Eye (tissue), 1 donor: ENCODE results near the gene CCDC124.
A peak's percentile ranks its signal among the peaks of the same experiment; 100 is the strongest.
"Not testable (repeated sequence)": the region's sequence is repeated elsewhere in the genome, so short reads cannot be mapped to it uniquely, and the experiment has no call there.

ENCODE experiments used
- DNase-seq: peaks from one replicate; pipeline ENCODE4 v3.0.0-alpha.2; 2015

CCDC124 gene

DNA sequence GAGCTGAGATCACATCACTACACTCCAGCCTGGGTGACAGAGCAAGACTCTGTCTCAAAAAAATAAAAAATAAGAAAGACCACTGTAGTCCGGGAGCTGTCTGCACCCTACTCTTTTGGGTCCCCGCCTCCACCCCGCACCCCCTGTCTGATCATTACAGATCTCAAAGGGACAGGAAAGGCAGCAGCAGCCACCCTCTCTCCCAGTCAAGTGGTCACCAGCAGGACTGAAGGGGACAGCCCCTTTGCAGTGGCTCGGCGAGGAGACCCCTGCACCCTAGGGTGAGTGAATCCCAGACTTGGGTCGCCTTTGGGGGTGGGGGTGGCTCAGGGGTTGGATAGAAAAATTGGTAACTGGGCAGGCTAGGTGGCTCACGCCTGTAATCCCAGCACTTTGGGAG lies 21.6 kb downstream of the CCDC124 start:
- no peak for DNase-seq

DNA sequence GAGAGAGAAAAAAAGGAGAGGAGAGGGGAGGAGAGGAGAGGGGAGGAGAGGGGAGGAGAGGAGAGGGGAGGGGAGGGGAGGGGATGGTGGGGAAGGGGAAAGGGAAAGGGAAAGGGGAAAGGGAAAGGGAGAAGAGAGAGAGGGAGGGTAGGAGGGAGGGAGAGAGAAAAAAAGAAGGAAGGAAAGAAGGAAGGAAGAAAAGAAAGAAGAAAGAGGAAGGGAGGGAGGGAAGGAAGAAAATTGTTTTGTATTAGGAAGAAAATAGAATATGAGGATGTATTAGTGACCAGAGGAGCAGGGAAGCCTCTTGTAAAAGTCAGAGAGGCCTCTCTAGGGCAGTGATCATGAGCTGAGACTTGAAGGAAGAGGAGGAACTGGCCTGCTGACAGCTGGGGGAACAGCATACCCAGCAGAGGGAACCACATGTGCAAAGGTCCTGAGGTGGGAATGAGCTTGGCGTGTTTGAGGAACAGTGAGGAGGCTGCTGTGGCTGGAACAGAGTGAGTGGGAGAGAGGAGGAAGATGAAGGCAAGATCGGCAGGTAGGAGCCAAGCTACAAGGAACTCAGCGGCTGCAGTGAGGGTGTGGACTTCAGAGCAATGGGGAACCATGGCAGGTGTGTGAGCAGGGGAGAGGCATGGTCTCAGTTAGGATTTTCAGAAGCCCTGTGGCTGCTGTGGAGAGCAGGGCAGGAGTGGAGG lies 24.5 kb downstream of the CCDC124 start:
- DNase-seq, result no peak

DNA sequence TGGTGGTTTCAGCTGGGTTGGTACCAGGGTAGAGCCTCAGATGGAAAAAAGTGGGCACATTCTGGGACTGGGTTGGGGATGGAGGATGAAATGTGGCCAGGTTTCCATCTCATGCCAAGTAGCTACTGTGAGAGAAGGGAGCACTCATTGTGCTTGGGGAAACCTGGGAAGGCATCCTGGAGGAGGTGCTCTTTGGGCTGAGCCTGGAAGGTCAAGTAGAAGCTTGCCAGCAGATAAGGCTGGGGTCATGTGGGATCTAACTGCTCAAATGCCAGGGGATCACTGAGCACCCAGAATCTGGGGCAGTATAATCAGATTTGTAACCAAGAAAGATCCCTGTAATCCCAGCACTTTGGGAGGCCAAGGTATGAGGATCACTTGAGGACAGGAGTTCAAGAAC lies 25.1 kb downstream of the CCDC124 start:
- DNase-seq, result no peak

DNA sequence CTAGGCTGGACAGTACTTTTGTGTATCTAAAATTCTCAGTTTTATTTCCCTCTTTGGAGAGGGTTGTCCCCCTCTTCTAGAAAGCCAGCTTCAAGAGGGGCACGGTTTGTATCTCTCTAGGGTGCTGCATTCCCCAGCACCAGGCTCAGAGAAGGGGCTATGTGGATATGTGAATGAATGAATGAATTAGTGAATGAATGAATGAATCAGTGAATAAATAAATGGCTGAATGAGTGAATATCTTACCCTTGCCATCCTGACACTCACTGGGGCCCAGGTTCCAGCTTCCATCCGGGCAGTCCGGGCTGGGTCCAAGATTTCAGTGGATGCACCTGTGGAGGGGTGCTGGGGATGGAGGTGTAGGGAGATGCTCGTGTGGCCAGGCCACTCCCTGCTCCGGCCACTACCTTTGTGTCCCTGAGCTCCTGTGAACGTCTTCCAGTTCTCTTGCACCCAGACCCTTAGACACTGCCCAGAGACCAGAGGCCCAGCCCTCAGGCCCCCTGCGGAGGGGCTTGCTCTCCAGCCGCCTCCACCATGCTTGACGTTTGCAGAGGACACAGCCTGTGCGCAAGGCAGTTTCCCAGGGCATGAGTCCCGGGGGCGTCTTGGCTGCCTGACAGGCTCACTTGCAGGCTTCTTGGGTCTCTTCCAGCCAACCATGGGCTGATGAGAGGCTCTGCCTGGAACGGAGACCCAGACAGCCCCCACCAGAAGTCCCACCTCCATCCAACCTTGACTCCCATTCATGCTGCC lies 31.3 kb downstream of the CCDC124 start:
- no peak for DNase-seq

DNA sequence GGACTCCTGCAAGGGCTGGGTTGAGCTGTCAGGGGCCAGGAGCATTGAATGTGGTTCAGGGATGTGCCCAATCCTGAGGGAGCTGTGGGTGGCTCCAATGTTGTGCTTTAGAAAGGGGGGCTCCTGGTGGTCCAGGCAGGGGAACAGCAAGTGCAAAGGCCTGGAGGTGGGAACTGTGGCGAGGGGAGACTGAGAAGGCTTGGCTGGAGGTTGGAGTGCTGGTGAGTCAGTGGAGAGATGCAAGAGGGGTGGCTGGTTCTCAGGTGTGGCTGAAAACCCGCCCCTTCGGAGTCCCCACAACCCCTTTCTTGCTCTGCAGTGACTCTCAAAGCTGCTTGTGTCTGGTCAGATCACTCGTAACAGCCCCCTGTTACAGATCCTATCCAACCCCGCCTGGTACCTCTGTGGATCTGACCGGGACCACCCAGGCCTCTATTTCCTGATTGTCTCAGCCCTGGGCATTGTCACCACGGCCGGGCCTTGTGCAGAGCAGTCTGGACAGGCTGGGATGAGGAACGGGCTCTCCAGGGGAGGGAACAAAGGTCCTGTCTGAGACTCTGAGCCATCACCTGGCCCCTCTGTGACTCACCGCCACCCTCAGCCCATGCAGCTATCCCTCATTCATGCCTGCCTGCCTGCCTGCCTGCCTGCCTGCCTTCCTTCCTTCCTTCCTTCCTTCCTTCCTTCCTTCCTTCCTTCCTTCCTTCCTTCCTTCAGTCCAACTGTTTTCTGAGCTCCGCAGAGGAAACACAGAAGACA lies 32.7 kb downstream of the CCDC124 start:
- DNase-seq, result no peak

DNA sequence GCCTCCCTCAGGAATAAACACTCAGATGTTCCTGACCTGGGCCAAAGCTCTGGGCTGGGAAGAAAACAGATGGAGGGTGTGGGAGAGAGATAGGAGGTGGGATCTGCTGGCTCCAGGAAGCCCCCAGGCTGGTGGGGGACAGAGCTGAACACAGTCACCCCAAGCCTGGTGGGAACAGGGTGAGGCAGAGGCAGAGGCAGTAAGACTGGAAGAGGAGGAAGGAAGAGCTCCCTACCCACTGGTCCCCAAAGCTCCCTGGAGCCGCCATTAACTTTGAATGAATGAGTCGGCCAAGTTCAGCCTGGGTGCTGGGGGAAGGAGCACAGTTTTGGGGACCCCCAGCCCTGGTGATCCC lies 33.3 kb downstream of the CCDC124 start:
- no peak for DNase-seq

DNA sequence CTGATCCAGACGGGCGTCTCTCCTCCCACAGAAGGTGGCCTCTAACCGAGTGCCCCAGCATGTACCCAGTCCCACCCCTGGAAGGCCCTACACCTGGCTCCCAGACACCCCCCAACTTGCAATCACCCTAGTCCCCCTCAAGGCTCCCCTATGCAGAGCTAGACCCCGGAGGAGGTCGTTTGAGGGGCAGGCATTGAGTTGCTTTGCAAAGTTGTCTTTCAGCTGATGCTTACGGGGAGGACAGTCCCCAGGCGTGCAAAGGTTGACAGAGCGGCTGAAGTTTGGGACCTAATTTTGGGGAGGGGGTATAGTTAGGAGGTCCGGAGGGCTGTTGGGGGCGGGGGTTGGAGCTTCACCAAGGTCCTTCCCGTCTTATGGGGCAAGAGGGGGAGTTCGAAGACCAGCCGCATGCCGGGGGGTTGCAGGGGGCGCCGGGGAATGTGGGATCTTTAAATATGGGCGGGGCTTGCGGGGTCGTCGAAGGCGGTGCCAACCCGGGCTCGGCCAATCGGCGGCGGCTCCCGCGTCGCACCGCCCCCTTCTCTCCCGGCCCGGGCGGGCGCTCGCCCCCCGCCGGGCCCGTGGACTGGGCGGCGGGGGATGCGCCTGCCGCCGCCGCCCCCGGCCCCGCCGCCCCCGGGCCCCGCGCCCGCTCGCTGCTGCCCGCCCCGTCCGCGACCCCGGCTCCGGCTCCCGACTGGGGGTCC lies 33.9 kb downstream of the CCDC124 start, which contains the start of gene KCNN1:
TSS of gene KCNN1 (plus strand) at position 558 of the 707 bp plus-strand sequence. CDS start 6,782 bp downstream, outside the sequence.
- DNase-seq, result peak; percentile 48

DNA sequence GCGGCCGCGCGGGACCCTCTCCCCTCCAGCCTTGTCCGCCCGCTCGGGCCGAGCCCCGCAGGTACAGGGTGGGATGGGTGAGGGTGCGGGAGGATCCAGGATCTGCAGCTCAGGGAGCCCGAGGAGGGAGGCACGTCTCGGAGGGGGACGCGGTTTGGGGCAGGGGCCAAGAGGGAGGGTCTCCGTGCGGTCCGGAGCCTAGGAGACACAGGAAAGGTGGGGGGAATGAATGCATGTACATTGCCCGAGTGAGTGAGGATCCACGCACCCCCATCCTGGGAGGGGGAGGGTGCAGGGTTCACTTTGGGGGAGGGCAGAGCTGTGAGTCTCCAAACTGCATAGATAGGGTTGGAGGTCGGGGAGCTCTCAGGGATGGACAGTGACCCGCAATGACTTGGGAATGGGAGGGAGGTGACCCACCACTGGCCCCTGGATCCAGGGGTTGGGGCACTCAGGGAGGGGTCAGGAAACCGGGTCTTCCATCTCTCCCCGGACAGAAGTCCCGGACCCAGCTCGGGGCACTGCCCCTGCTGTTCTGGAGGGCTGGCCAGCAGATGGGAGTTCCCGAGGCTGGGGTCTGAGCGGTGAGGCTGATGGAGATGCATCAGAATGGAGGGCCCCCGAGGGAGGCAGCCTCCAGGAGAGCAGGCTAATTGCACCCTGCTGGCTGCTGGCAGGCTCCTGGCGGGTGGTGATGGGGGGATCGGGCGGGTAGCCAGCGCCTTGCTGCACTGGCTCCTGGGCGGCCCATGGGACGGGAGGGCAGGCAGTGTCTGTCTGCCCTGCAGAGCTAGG lies 34.6 kb downstream of the CCDC124 start:
- DNase-seq, result peak; percentile 43

DNA sequence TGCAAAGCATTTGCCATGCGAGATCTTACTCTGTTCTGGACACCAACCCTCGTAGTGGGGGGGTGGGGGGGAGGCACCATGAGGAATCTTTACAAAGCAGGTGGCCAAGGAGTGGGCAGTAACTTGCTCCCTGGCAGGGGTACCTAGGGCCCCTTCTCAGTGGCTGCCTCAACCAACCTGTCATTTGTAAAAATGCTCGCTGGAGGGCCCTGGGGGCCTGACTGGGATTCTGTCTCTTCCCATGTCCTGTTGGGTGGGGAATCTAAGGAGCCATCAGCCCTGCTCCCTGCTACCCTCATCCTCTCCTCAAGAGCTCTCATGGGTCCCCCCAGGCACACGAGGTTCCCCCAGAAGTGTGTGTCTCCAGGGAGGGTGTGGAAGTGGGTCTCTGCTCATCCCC lies 35.5 kb downstream of the CCDC124 start:
- no peak for DNase-seq

DNA sequence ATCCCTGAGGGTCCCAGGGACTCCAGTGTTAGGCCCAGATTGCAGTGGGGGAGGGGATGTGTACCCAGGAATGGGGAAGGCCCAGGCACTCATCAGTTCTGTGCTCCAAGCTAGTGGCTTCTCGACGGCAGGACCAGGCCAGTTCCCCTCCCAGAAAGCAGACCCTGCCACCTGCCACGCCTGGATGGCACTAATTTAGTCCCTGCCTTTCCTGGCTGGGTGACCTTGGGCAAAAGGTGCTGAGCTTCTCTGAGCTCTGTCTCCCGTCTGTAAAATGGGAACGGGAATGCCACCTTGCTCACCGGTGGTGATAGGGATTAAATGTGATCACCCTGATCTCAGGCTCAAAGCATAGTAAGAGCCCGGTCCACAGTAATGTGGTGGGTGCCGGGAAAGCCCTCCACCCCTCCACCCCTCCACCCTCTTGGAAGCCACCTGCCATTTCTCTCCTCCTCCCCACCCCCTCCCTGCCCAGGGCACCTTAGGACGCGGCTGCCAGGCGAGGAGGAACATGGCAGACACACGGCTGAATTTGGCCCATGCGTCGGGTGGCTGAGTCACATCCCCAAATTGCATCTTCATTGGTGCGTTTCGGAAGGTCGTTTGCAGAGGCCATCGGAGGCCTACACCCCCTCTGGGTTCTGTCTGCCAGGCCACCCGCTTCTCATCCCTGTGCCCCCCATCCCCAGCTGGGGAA lies 36.4 kb downstream of the CCDC124 start:
- no peak for DNase-seq

DNA sequence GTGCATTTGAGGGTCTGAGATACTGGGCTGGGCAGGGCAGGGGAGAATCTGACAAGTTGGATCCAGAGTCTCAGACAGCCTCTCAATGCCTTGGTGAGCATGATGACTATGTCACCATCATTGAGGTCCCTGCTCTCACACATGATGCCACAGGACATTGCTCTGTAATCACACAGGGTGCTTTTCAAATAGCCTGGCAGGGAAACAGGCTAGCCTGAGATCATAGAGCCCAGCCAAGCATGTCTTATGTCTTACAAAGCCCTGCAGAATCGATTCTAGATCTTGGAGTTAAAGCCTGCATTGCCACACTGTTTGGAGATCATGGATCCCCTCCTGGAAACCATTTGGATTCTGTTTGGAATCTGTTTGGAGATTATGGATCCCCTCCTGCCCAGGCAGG lies 39.4 kb downstream of the CCDC124 start:
- DNase-seq, result no peak

DNA sequence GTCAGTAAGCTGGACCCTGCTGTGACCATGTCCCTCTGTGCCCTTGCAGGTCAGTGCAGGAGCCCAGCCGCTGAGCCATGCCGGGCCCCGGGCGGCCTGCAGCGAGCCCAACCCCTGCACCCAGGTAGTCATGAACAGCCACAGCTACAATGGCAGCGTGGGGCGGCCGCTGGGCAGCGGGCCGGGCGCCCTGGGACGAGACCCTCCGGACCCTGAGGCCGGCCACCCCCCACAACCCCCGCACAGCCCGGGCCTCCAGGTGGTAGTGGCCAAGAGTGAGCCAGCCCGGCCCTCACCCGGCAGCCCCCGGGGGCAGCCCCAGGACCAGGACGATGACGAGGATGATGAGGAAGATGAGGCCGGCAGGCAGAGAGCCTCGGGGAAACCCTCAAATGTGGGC lies 40.9 kb downstream of the CCDC124 start:
- no peak for DNase-seq

DNA sequence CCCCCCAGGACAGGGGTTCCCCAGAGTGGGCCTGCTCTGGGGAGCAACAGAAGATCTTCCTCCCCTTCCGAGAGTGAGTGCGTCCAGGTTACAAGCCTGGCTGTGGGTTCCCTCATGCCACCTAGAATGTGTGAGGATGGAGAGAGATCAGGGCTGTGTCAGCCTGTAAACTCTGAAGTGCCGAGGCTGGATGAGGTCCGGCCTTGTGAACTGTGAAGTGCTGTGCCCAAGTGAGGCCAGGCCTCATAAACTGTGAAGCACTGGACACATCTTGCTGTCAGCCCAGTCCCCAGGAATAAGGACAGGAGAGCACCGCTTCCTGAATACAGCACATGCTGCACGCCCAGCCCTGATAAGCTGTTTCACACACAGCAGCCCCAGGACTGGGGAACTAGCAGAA lies 41.7 kb downstream of the CCDC124 start:
- no peak for DNase-seq

DNA sequence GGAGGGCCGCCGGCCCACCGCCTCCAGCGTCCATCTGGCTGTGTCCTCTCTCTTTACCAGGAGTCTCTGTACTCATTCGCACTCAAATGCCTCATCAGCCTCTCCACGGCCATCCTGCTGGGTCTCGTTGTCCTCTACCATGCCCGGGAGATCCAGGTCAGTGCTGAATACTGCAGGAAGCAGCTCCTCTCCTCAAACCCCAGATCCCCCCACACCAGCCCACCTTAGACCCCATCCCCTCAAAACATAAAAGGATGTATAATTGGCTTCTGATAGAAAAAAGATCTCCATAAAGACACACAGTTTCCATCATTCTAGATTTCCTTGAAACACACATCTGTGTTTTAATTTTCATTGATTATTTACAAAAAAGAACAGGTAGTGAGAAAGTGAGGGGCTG lies 42.2 kb downstream of the CCDC124 start:
- no peak for DNase-seq

DNA sequence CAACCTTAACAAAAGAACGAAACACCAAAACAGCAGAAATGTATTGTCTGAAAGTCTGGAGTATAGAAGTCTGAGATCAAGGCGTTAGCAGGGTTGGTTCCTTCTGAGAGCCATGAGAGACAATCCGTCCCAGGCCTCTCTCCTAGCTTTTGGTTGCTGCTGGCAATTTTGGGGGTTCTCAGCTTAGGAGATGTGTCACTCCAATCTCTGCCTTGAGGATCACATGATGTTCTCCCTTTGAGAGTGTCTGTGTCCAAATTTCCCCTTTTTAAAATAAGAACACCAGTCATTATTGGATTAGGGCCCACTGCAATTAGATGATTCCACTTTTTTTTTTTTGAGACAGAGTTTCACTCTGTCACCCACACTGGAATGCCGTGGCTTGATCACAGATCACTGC lies 44.2 kb downstream of the CCDC124 start:
- DNase-seq, result no peak

DNA sequence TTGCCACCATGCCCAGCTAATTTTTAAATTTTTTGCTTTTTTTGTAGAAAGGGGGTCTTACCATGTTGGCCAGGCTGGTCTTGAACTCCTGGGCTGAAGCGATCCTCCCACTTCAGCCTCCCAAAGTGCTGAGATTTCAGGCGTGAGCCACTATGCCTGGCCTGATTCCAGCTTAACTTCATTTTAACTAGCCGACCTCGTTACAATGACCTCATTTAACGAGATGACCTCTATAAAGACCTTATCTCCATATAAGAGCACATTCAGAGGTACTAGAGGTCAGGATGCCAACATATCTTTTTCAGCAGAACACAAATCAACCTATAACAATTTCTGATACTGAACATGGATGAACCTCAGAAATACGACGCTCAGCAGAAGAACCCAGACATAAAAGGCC lies 44.7 kb downstream of the CCDC124 start:
- DNase-seq, result no peak

DNA sequence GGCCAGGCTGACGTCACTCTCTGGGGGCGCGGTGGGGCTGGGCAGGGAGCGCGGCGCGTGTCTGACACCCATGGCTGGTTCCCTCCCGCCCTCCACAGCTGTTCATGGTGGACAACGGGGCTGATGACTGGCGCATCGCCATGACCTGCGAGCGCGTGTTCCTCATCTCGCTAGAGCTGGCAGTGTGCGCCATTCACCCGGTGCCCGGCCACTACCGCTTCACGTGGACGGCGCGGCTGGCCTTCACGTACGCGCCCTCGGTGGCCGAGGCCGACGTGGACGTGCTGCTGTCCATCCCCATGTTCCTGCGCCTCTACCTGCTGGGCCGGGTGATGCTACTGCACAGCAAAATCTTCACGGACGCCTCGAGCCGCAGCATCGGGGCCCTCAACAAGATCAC lies 48.8 kb downstream of the CCDC124 start:
- DNase-seq, result no peak

DNA sequence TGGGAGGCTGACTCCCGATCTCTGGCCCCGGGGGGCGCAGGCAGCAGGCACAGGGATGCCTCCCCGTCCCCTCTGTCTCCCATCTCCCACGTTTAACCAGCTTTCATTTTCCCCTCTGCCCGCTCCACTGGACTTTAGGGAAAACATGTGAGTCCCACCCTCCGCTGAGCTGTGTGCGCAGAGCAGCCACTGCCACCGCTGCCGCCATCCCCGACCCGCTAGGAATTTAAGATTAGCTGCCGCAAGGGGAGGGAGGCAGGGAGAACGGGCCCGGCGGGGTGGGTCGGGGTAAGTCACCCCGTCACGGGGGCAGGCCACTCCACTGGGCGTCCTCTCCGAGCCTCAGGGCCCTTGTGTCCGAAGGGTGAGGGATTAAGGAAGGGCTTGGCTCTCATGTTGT lies 49.6 kb downstream of the CCDC124 start:
- peak; percentile 33 for DNase-seq

DNA sequence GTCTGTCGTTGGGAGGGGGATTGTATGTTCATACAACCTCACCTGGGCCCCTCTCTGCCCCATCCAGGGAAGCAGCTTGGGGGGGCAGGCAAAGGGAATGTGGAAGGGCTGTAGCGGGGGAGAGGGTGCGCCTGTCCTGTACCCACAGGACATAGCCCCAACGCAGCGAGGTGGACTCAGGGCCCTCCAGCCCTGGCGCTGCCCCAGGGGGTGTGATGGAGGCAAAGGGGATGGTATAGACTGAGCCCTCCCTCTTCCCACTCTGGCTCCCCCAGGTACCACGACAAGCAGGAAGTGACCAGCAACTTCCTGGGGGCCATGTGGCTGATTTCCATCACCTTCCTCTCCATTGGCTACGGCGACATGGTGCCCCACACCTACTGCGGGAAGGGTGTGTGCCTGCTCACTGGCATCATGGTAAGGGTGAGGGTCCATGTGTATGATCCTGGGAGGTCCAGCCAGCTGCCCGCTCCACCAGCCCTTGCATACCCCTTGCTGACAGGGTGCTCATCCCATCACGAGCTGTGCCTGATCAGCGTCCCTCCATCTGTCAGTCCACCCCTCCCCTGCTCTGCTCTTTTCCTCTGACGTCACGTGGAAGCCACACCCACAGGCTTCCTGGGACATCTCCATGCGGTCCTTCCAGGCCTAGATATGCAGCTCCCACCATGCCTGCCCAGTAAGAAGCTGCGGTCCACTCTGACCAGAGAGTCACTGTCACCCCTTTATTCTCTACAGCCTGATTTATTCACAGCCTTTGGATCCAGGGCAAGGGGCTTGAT lies 52.4 kb downstream of the CCDC124 start:
- DNase-seq, result no peak

DNA sequence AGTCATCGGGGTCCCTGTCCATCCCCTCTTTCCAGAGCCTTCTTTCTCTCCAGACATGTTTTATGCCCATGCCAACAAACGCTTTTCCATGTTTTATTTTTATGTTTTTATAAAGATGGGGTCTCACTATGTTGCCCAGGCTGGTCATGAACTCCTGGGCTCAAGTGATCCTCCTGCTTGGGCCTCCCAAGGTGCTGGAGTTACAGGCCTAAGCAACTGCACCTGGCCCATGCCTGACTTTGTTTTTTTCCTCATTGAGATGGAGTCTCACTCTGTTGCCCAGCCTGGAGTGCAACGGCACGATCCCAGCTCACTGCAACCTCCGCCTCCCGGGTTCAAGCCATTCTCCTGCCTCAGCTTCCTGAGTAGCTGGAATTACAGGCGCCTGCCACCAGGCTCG lies 53.8 kb downstream of the CCDC124 start:
- DNase-seq, result not testable (repeated sequence)

DNA sequence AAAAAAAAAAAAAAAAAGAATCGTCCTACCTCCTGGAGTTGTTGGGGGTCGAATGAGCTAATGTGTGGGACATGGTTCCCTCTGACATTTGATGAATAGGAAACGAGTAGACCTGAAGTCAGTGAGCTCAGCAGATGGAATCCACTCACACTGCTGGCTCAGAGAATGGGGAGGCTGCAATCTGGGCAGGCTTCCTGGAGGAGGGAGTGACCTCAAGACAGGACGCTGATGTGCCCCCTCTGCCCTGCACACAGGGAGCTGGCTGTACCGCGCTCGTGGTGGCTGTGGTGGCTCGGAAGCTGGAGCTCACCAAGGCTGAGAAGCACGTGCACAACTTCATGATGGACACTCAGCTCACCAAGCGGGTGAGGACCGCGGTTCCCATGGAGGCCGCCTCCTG lies 55.3 kb downstream of the CCDC124 start:
- no peak for DNase-seq
